ENCODE results near the gene ST8SIA1. TPM values are rescaled to one million over a fixed set of nuclear protein-coding genes. Genes with fewer than 3 reads are reported as not detected.
A peak's percentile ranks its signal among the peaks of the same experiment; 100 is the strongest.

ST8SIA1 gene
- total RNA-seq, 2 experiments from 2014 or later: 13.8 to 15.4 TPM

GRCh38 chr12:22353615-22354325, 19.3 kb upstream of the ST8SIA1 start:
- POLR2A ChIA-PET: no interaction called here
- H3K4me1 Mint-ChIP-seq: no peaks in the 10 kb centered on the region
- H3K27me3 Mint-ChIP-seq: no peaks in the 10 kb centered on the region
- no peaks in the 10 kb centered on the region for H3K9me3 Mint-ChIP-seq
- H3K4me3 Mint-ChIP-seq: no peak overlapping the region
- H3K27ac Mint-ChIP-seq: no peak overlapping the region
- DNase-seq (no peak), ATAC-seq (ENCODE audit: low read depth) (no peak)
- H3K36me3 Mint-ChIP-seq: no peaks in the 10 kb centered on the region

- POLR2A ChIA-PET: no interaction called here
- no peak for DNase-seq
- no peak for ATAC-seq (ENCODE audit: low read depth)
- no peak overlapping the region for H3K4me3 Mint-ChIP-seq
- H3K27ac Mint-ChIP-seq: no peak overlapping the region
- H3K9me3 Mint-ChIP-seq: no peaks in the 10 kb centered on the region
- H3K36me3 Mint-ChIP-seq: no peaks in the 10 kb centered on the region
- H3K4me1 Mint-ChIP-seq: no peaks in the 10 kb centered on the region
- H3K27me3 Mint-ChIP-seq: no peaks in the 10 kb centered on the region
Observed at GRCh38 chr12:22350886-22351285, 16.4 kb upstream of the ST8SIA1 start.

- H3K4me3 Mint-ChIP-seq: no peak overlapping the region
- no peaks in the 10 kb centered on the region for H3K36me3 Mint-ChIP-seq
- no peaks in the 10 kb centered on the region for H3K9me3 Mint-ChIP-seq
- POLR2A ChIA-PET: no interaction called here
- no peaks in the 10 kb centered on the region for H3K27me3 Mint-ChIP-seq
- DNase-seq (no peak), ATAC-seq (ENCODE audit: low read depth) (no peak)
- H3K4me1 Mint-ChIP-seq: no peaks in the 10 kb centered on the region
- no peak overlapping the region for H3K27ac Mint-ChIP-seq
Observed at GRCh38 chr12:22348208-22348607, 13.7 kb upstream of the ST8SIA1 start.

- Mint-ChIP-seq H3K27me3 (peaks cover 18% of the 10 kb centered on the region), H3K36me3 (no peaks in the 10 kb centered on the region), H3K9me3 (peaks cover 8% of the 10 kb centered on the region), H3K4me3 (no peak overlapping the region), H3K4me1 (peaks cover 7% of the 10 kb centered on the region), H3K27ac (no peak overlapping the region)
- DNase-seq (no peak), ATAC-seq (ENCODE audit: low read depth) (no peak)
- POLR2A ChIA-PET: no interaction called here
Observed at GRCh38 chr12:22340143-22340542, 5.6 kb upstream of the ST8SIA1 start.

- ATAC-seq (ENCODE audit: low read depth) (no peak), DNase-seq (no peak)
- POLR2A ChIA-PET: no interaction called here
- Mint-ChIP-seq H3K9me3 (peaks cover 8% of the 10 kb centered on the region), H3K4me3 (no peak overlapping the region), H3K4me1 (peaks cover 9% of the 10 kb centered on the region), H3K36me3 (no peaks in the 10 kb centered on the region), H3K27ac (no peak overlapping the region), H3K27me3 (peaks cover 22% of the 10 kb centered on the region)
Observed at GRCh38 chr12:22339691-22340090, 5.2 kb upstream of the ST8SIA1 start.

DNA sequence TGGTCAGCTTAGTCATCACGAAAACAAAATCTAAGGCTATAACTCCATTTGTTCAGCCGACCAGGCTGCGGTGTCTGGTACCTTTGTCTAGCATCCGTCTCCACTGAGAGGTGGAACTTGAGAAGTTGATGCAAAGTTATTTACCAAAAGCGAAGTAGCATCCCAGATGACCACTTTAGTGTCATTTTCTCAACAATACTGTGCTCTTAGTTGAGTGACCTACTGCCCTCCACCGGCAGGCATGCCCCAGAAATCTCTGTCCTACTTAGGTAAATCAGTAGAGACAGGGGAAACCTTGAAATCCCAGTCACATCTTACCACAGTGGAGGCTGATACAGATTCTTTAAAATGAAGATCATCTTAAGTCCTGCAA, 1.3 kb upstream of the ST8SIA1 start:
- Mint-ChIP-seq H3K4me3 (peak overlapping the region; percentile 88), H3K36me3 (no peaks in the 10 kb centered on the region), H3K9me3 (no peaks in the 10 kb centered on the region), H3K4me1 (peaks cover 18% of the 10 kb centered on the region), H3K27ac (no peak overlapping the region), H3K27me3 (peaks cover 49% of the 10 kb centered on the region)
- DNase-seq: no peak
- no peak for ATAC-seq (ENCODE audit: low read depth)
- POLR2A ChIA-PET: no interaction called here

DNA sequence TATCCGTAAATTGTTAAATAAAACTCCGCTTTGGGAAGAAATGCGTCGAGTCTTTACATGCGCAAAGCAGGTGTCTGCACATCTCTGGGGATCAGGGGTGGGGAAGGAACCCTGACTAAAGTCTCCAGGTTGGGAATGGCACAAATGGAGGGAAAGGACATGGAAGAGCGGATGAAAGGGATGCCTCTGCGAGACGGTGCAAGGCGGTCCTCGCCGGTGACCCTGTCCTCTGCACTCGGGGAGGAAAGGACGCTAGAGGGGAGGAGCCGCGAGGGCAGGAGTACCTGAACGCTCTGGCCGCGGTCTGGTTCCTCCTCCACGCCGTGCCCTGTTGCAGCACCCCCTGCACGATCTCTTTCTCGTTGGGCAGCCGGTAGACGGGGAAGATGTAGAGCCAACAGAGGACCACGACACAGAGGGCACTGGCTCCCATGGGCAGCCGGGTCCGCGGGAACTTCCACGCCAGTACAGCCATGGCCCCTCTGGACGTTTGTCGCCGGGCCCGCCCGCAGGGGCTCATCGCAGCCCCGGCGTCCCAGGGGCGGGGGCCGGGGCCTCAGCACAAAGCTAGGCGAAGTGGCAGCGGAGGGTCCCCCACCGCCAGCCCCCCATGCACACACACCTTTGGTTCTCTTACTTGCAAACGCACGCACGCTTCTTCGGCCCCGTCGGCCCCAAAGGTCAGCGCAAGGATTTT, 646 bp downstream of the ST8SIA1 start:
- peak; percentile 34 for DNase-seq
- no peak for ATAC-seq (ENCODE audit: low read depth)
- peaks cover 18% of the 10 kb centered on the region for H3K4me1 Mint-ChIP-seq
- peak overlapping the region; percentile 54 for H3K27ac Mint-ChIP-seq
- H3K27me3 Mint-ChIP-seq: peaks cover 49% of the 10 kb centered on the region
- H3K36me3 Mint-ChIP-seq: no peaks in the 10 kb centered on the region
- no peaks in the 10 kb centered on the region for H3K9me3 Mint-ChIP-seq
- POLR2A ChIA-PET: no interaction called here
- peak overlapping the region; percentile 75 for H3K4me3 Mint-ChIP-seq

- Mint-ChIP-seq H3K9me3 (no peaks in the 10 kb centered on the region), H3K4me1 (peaks cover 18% of the 10 kb centered on the region), H3K36me3 (no peaks in the 10 kb centered on the region), H3K27me3 (peaks cover 52% of the 10 kb centered on the region), H3K4me3 (peak overlapping the region; percentile 75), H3K27ac (peak overlapping the region; percentile 54)
- DNase-seq (no peak), ATAC-seq (ENCODE audit: low read depth) (no peak)
- POLR2A ChIA-PET: no interaction called here
Observed at GRCh38 chr12:22333186-22333712, 1.3 kb downstream of the ST8SIA1 start.

- H3K4me1 Mint-ChIP-seq: peaks cover 18% of the 10 kb centered on the region
- H3K27me3 Mint-ChIP-seq: peaks cover 52% of the 10 kb centered on the region
- no peaks in the 10 kb centered on the region for H3K9me3 Mint-ChIP-seq
- no peak for DNase-seq
- H3K4me3 Mint-ChIP-seq: no peak overlapping the region
- no peak for ATAC-seq (ENCODE audit: low read depth)
- H3K27ac Mint-ChIP-seq: no peak overlapping the region
- no peaks in the 10 kb centered on the region for H3K36me3 Mint-ChIP-seq
- POLR2A ChIA-PET: no interaction called here
Observed at GRCh38 chr12:22332202-22332601, 2.3 kb downstream of the ST8SIA1 start.

- DNase-seq (no peak), ATAC-seq (ENCODE audit: low read depth) (no peak)
- no peaks in the 10 kb centered on the region for H3K9me3 Mint-ChIP-seq
- no peaks in the 10 kb centered on the region for H3K36me3 Mint-ChIP-seq
- peaks cover 36% of the 10 kb centered on the region for H3K27me3 Mint-ChIP-seq
- POLR2A ChIA-PET: no interaction called here
- no peak overlapping the region for H3K27ac Mint-ChIP-seq
- H3K4me3 Mint-ChIP-seq: no peak overlapping the region
- H3K4me1 Mint-ChIP-seq: peaks cover 8% of the 10 kb centered on the region
Observed at GRCh38 chr12:22329621-22330020, 4.9 kb downstream of the ST8SIA1 start.

DNA sequence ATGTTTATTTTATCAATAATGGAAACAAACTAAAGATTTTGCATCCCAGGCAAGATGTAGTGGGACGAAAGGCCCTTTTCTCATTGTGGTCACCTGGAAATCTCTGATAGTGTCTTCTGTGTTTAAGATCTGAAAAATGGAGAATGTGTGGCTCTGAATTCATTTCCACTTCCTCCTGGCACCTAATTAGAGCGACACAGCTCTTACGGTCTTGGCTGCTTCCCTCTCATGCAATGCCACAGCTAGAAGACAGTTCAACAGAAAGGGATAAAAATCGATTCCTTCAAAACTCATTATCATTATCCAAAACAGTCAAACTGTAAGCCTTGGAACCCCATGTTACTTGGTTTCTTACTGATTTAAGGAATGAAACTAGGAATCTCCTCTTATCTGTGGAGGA, 9.3 kb downstream of the ST8SIA1 start:
- no peak overlapping the region for H3K4me3 Mint-ChIP-seq
- DNase-seq: no peak
- H3K9me3 Mint-ChIP-seq: peaks cover 2% of the 10 kb centered on the region
- peaks cover 5% of the 10 kb centered on the region for H3K4me1 Mint-ChIP-seq
- no peak overlapping the region for H3K27ac Mint-ChIP-seq
- H3K27me3 Mint-ChIP-seq: peaks cover 7% of the 10 kb centered on the region
- ATAC-seq (ENCODE audit: low read depth): no peak
- H3K36me3 Mint-ChIP-seq: no peaks in the 10 kb centered on the region
- POLR2A ChIA-PET: no interaction called here

DNA sequence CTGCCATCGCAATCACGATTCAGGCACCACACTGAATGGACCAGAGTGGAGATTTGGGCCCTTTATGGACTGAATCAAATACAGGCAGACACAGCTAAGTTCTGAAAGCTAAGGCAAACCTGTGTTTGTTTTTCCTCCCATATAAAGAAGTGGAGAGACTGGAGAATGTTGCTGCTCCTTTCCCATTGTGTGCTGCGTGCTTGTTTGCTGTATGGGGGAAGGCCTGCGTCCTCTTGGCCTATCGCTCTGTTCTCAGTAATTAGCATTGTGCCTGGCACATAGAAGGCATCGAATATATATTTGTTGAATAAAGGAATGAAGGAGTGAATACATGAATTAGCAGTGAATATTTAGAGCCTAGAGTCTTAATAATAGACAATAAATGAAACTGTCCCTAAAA, 12.4 kb downstream of the ST8SIA1 start:
- ATAC-seq (ENCODE audit: low read depth): no peak
- Mint-ChIP-seq H3K27me3 (peaks cover 2% of the 10 kb centered on the region), H3K36me3 (no peaks in the 10 kb centered on the region), H3K4me1 (peaks cover 5% of the 10 kb centered on the region), H3K4me3 (no peak overlapping the region), H3K27ac (no peak overlapping the region), H3K9me3 (peaks cover 2% of the 10 kb centered on the region)
- POLR2A ChIA-PET: no interaction called here
- DNase-seq: no peak

DNA sequence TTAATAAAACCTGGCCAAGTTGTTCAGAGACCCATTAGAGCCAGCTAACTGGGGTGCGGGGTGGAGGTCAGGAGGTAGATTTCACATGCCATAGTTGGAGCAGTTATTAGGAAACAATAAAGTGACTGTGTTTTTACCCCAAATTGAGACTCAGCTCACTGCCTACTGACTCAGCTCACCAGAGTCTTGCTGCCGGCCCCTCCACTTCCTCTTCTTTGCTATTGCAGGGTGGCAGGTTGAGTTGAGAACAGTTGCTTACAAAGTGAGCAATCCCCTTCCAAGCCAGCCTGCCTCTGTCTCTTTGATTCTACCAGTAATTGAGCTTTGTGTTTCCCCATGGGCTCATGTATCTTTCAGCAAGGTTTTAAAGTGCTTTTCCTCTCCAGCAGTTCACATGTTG, 12.9 kb downstream of the ST8SIA1 start:
- no peak overlapping the region for H3K27ac Mint-ChIP-seq
- H3K36me3 Mint-ChIP-seq: no peaks in the 10 kb centered on the region
- DNase-seq: no peak
- peaks cover 5% of the 10 kb centered on the region for H3K4me1 Mint-ChIP-seq
- H3K4me3 Mint-ChIP-seq: no peak overlapping the region
- no peak for ATAC-seq (ENCODE audit: low read depth)
- peaks cover 2% of the 10 kb centered on the region for H3K9me3 Mint-ChIP-seq
- peaks cover 2% of the 10 kb centered on the region for H3K27me3 Mint-ChIP-seq
- POLR2A ChIA-PET: no interaction called here

- Mint-ChIP-seq H3K9me3 (peaks cover 2% of the 10 kb centered on the region), H3K4me1 (peaks cover 5% of the 10 kb centered on the region), H3K27ac (no peak overlapping the region), H3K27me3 (peaks cover 2% of the 10 kb centered on the region), H3K4me3 (no peak overlapping the region), H3K36me3 (no peaks in the 10 kb centered on the region)
- POLR2A ChIA-PET: no interaction called here
- no peak for ATAC-seq (ENCODE audit: low read depth)
- no peak for DNase-seq
Observed at GRCh38 chr12:22321018-22321605, 13.4 kb downstream of the ST8SIA1 start.
